OCI-LY7 (cell line): ENCODE measurements around the gene YPEL3. TPM values are rescaled to one million over a fixed set of nuclear protein-coding genes. Genes with fewer than 3 reads are reported as not detected.

Source experiments
- Bru-seq: library from RNA; stranded (reverse); fragments of 400-500 nt; gene quantifications from one replicate; lab custom pipeline; 2021; lab: Mats Ljungman, UMichigan
- BruChase-seq, 2 experiments: library from RNA; stranded (reverse); fragments of 400-500 nt; gene quantifications; one replicate each; lab custom pipeline; 2021; lab: Mats Ljungman, UMichigan
- BruUV-seq: library from RNA; stranded (reverse); fragments of 400-500 nt; replicated peaks from 2 replicates; lab custom pipeline; 2021; lab: Mats Ljungman, UMichigan
- CTCF ChIA-PET: fragments of 300-600 bp; sonication (Branson Sonifier 250); formaldehyde crosslinking; loops from one replicate; lab custom pipeline; 2022; ENCODE audit warnings: antibody characterized with exemption; ENCODE audit not compliant: unreplicated experiment; lab: Charles Lee
- POLR2A ChIA-PET: fragments of 300-600 bp; sonication (Branson Sonifier 250); formaldehyde crosslinking; loops from one replicate; lab custom pipeline; 2022; ENCODE audit warnings: antibody characterized with exemption; lab: Charles Lee
- DNase-seq: peaks from one replicate; pipeline ENCODE4 v3.0.0-alpha.2; 2015; ENCODE audit warnings: low spot score
- H2AFZ ChIP-seq: fragments of 200-600 bp; sonication (generic), shearing (Covaris generic); 2 replicates; pipeline ENCODE4 v1.6.1; 2014; ENCODE audit warnings: mild to moderate bottlenecking, antibody characterized with exemption, low read length, moderate library complexity
- H3K27ac ChIP-seq: fragments of 200-600 bp; sonication (generic); 2 replicates; pipeline ENCODE4 v1.5.1; 2014; ENCODE audit warnings: mixed run types, low read depth, mild to moderate bottlenecking, moderate library complexity, low read length, inconsistent platforms; ENCODE audit not compliant: poor library complexity, severe bottlenecking
- H3K36me3 ChIP-seq: fragments of 200-600 bp; sonication (generic); 2 replicates; pipeline ENCODE4 v1.6.1; 2014; ENCODE audit warnings: mild to moderate bottlenecking, antibody characterized with exemption, low read length, moderate library complexity, mixed read lengths; ENCODE audit not compliant: insufficient read depth
- H3K4me1 ChIP-seq: fragments of 200-600 bp; sonication (generic); 2 replicates; pipeline ENCODE4 v1.5.1; 2014; ENCODE audit warnings: mild to moderate bottlenecking, low read length; ENCODE audit not compliant: insufficient read depth, poor library complexity, severe bottlenecking
- H3K4me2 ChIP-seq: fragments of 200-600 bp; sonication (generic); 2 replicates; pipeline ENCODE4 v1.6.1; 2014; ENCODE audit warnings: mild to moderate bottlenecking, low read length
- H3K4me3 ChIP-seq: fragments of 200-600 bp; sonication (generic); 2 replicates; pipeline ENCODE4 v1.5.1; 2014; ENCODE audit warnings: mild to moderate bottlenecking, low read depth, low read length; ENCODE audit not compliant: poor library complexity, severe bottlenecking
- H3K79me2 ChIP-seq: fragments of 200-600 bp; sonication (generic); 2 replicates; pipeline ENCODE4 v1.6.1; 2016; ENCODE audit warnings: low read depth, mild to moderate bottlenecking, low read length, moderate library complexity, mixed read lengths; ENCODE audit not compliant: insufficient read depth
- H3K9me2 ChIP-seq: fragments of 200-600 bp; sonication (generic); 2 replicates; pipeline ENCODE4 v1.6.1; 2016; ENCODE audit warnings: mild to moderate bottlenecking, low read length, mixed read lengths; ENCODE audit not compliant: insufficient read depth
- H3K9me3 ChIP-seq: fragments of 200-600 bp; sonication (generic); 2 replicates; pipeline ENCODE4 v1.6.1; 2014; ENCODE audit warnings: mild to moderate bottlenecking, mixed run types, low read length, mixed read lengths
- H4K20me1 ChIP-seq: fragments of 200-600 bp; sonication (generic); 2 replicates; pipeline ENCODE4 v1.6.1; 2014; ENCODE audit warnings: mild to moderate bottlenecking, antibody characterized with exemption, low read length, moderate library complexity, mixed read lengths; ENCODE audit not compliant: insufficient read depth
- EZH2phosphoT487 ChIP-seq: fragments of 200-600 bp; sonication (generic); IDR thresholded peaks from 2 replicates; pipeline ENCODE4 v1.6.1; 2018; ENCODE audit warnings: low read depth, borderline replicate concordance, mild to moderate bottlenecking, mixed run types, antibody characterized with exemption, low read length, moderate library complexity, mixed read lengths
- intact Hi-C: fragments of 100-400 bp; cut with micrococcal nuclease; formaldehyde crosslinking; loops from one replicate; pipeline ENCODE4 v1.10.0; 2022; ENCODE audit not compliant: unreplicated experiment
- long read RNA-seq: library from polyadenylated mRNA; stranded (forward); transcript quantifications from one replicate; pipeline ENCODE4 v2.0.0, GENCODE V29; 2022
- total RNA-seq, 2 experiments: library from RNA; depleted of rRNA in 1 of 2; stranded (reverse); fragments of >200 nt in 1 of 2; shearing (Covaris generic) in 1 of 2; gene quantifications; 2 replicates each; pipeline ENCODE4 v1.2.3, GENCODE V29; 2014 to 2022
- TF ChIP-seq, protein P1 (sequence below): fragments of 200-600 bp; sonication (generic); conservative IDR thresholded peaks from 2 replicates; pipeline ENCODE4 v1.5.1; 2014; ENCODE audit warnings: mild to moderate bottlenecking, antibody characterized with exemption, low read length, moderate library complexity, mixed read lengths

Gene YPEL3, protein sequence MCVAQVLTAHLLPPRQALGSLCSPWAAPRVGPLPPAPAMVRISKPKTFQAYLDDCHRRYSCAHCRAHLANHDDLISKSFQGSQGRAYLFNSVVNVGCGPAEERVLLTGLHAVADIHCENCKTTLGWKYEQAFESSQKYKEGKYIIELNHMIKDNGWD
- 17.5 and 18.6 TPM in 2 replicates for total RNA-seq (2014; rRNA removed; shearing (Covaris generic))
- 34.5 and 50.6 TPM in 2 replicates for total RNA-seq (2022)
- Bru-seq, nascent RNA = percentile 52 among the genes with signal in this experiment
- BruChase-seq, experiment 1, labeled RNA remaining after a 6-hour chase = percentile 59 among the genes with signal in this experiment
- percentile 53 among the genes with signal in this experiment for BruChase-seq, experiment 2, labeled RNA remaining after a 2-hour chase
- long read RNA-seq, transcript YPEL3-201 (5 exons, 935 nt) = major isoform, 50 of 81 reads
- long read RNA-seq, transcript YPEL3-210 (5 exons, 371 nt) = minor isoform, 8 of 81 reads
- long read RNA-seq, partial matches to known transcripts = 4 of 81 reads
- long read RNA-seq, other reads (novel, unspliced or antisense) = 16 of 81 reads

DNA sequence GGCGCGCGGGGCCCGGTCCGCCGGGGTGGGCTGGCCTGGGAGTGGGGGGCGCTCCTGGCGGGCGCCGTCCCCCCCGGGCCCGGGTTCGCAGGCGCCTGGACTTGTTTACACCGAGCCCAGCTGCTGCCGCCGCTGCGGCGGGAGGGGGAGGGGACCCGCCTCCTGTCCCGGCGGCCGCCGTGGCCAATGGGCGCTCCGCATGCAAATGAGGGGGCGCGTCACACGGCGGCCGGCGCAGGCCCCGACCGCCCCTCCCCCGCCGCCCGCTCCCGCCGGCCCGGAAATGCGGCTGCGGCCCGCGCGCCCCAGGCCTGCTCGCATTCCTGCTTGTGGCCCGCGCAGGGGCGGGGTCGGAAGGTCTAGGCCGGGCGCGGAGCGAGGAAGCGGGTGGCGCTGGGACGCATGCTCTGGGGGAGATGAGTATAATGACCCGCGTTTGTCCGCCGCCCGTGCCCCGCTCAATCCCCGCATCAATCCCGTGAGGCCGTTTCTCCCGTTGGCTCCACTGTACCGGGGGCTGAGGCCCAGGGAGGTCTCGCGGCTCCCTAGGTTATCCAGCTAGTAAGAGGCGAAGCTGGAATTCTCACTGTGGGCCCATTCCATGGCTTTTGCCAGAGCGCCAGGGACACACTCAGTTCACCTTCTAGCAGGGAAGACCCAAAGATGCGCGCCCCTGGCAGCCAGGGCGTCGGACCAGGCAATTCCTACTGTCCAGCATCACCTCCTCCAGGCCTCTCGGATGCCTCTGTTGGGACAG lies at the start of gene YPEL3:
TSS of gene YPEL3 (minus strand) at position 109 of the 757 bp plus-strand sequence. CDS start 731 bp downstream, outside the sequence.
- H3K9me2 ChIP-seq = no peaks in the 10 kb centered on the region
- H3K4me2 ChIP-seq = peak within 1 kb of the TSS; percentile 94
- H3K79me2 ChIP-seq = no peaks in the 10 kb centered on the region
- H2AFZ ChIP-seq = peak within 1 kb of the TSS; percentile 62; the same call in 1 of the 2 replicates
- H4K20me1 ChIP-seq = no peaks in the 10 kb centered on the region
- intact Hi-C loops = loop anchor here (10.0 kb wide), 1 partner anchor 309 kb away; the partner anchor contains the start of gene ZNF771
- CTCF ChIA-PET = no interaction called here
- peaks cover 32% of the 10 kb centered on the region for H3K4me1 ChIP-seq
- BruUV-seq = TSS peak; percentile 66
- H3K9me3 ChIP-seq = peaks cover 23% of the 10 kb centered on the region
- TF ChIP-seq EZH2phosphoT487 = no peak
- TF ChIP-seq, protein P1, sequence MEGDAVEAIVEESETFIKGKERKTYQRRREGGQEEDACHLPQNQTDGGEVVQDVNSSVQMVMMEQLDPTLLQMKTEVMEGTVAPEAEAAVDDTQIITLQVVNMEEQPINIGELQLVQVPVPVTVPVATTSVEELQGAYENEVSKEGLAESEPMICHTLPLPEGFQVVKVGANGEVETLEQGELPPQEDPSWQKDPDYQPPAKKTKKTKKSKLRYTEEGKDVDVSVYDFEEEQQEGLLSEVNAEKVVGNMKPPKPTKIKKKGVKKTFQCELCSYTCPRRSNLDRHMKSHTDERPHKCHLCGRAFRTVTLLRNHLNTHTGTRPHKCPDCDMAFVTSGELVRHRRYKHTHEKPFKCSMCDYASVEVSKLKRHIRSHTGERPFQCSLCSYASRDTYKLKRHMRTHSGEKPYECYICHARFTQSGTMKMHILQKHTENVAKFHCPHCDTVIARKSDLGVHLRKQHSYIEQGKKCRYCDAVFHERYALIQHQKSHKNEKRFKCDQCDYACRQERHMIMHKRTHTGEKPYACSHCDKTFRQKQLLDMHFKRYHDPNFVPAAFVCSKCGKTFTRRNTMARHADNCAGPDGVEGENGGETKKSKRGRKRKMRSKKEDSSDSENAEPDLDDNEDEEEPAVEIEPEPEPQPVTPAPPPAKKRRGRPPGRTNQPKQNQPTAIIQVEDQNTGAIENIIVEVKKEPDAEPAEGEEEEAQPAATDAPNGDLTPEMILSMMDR = no peak
- POLR2A ChIA-PET = no interaction called here
- peaks cover 6% of the 10 kb centered on the region; the same call in 1 of the 2 replicates for H3K36me3 ChIP-seq
- H3K4me3 ChIP-seq = peak within 1 kb of the TSS; percentile 66
- DNase-seq = peak; percentile 87
- peak within 1 kb of the TSS; percentile 52 for H3K27ac ChIP-seq

DNA sequence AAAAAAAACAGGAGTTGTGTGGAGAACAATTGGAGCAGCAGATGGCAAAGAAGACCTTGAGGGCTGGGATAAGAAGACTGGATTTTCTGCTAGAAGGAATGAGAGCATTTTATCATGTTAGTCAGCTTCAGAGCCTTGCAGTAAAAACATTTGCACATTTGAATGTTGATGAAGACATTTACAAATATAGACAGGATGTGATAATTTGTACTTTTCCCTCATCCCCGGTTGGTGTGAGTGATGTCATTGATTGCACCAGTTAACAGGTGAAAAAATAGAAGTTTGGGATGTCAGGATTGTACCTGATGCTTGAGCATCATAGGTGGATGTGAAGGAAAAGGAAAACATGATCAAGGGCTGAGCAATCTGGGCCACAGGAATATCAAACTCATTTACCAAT lies 49.6 kb upstream of the YPEL3 start:
- ChIA-PET CTCF (no interaction called here), POLR2A (no interaction called here)
- Histone ChIP-seq H3K79me2 (no peaks in the 10 kb centered on the region), H2AFZ (no peak overlapping the region), H3K4me1 (peaks cover 5% of the 10 kb centered on the region), H3K36me3 (no peaks in the 10 kb centered on the region), H3K9me3 (peaks cover 13% of the 10 kb centered on the region), H4K20me1 (no peaks in the 10 kb centered on the region), H3K4me2 (no peak overlapping the region), H3K27ac (no peak overlapping the region), H3K4me3 (no peak overlapping the region), H3K9me2 (no peaks in the 10 kb centered on the region)
- no TSS peak for BruUV-seq
- TF ChIP-seq, protein P1 = no peak
- no peak for TF ChIP-seq EZH2phosphoT487
- no peak for DNase-seq
- intact Hi-C loops = no loop called here
